ENCODE data around the gene EHMT1.

DNA sequence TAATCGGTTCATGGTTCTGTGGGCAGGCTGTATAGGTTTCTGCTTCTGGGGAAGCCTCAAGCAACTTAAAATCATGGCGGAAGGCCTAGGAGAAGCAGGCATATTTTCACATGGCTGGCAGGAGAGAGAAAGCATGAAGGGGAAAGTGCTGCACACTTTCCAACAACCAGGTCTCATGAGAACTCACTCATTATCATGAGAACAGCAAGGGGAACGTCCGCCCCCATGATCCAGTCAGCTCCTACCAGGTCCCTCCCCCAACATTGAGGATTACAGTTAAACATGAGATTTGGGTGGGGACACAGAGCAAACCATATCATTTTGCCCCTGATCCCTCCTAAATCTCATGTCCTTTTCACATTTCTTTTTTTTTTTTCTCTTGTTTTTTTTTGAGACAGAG, 82.1 kb downstream of the EHMT1 start:
- TF ChIP-seq ZNF274 (IDR thresholded peaks at IDR 0.05; ENCODE audit: low read depth, low read length) (no peak), YY1 (IDR thresholded peaks at IDR 0.05; ENCODE audit: insufficient read depth, insufficient read length) (no peak)

Measured in NT2/D1 (cell line).